HUDEP-2 (cell line): ENCODE data around the gene RABGAP1.

ENCODE experiments used
- DNase-seq, 76 experiments: peaks; one replicate each; lab custom pipeline; 2025; ENCODE audit not compliant: unreplicated experiment in 76 of 76; lab: John Stamatoyannopoulos, UW

Gene RABGAP1

DNA sequence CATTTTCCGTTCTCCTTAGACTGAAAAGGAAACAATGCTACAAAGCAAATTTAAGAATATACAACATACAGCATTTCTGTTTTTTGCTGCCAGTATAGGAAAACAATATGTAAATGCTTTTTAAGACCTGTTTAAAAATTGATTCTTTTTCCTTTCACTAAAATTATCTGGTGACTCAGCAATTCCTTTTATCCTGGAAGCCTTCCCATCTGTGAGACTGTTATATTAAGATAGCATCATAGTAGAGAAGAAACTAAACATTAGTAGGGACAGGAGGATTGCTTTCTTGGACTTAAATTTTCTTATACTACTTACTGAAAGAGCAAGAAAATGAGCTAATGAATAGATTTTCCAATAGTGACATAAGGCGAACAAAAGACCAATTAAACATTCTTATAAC lies 62.6 kb downstream of the RABGAP1 start:
- peak in 12 of 76 experiments; percentile 9 to 49 (median 20) for DNase-seq

DNA sequence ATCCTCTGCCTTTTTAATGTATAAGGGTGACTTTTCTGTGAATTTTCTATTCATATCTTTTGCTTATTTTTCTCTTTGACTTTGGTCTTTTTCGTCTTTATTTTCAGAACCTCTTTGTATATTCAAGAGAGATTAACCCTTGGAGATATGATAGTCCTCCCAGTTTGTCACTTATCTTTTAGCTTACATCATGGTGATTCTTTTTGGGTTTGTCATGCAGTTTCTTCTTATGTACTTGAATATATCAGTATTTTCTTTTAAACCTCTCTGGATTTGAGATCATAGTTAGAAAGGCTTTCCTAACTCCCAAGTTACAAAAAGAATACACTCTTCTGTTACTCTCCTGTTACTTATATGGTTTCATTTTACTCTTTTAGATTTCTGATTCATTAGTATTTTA lies 65.1 kb downstream of the RABGAP1 start:
- no peak for DNase-seq

DNA sequence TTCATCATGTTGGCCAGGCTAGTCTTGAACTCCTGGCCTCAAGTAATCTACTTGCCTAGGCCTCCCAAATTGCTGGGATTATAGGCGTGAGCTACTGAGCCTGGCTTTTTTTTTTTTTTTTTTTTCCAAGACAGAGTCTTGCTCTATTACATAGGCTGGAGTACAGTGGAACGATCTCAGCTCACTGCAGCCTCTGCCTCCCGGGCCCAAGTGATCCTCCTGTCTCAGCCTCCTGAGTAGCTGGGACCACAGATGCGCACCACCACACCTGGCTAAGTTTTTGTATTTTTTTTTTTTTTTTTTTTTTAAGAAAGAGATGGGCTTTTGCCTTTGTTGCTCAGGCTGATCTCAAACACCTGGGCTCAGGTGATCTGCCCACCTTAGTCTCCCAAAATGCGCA lies 66.4 kb downstream of the RABGAP1 start:
- no peak for DNase-seq

DNA sequence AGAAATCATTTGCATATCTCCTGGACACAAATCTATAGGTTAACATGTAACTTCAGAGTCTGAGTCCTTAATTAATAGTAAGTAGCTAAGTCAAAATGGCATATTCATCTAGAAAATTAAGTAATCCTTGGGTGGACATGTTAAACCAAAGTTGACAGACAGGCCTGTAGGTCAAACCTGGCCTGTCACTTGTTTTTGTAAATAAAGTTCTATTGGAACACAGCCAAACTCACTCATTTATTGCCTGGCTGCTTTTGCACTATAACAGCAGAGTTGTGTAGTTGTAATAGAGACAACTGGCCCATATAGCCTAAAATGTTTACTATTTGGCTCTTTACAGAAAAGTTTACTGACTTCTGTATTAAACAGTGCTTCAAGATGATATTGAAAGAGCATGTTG lies 68.1 kb downstream of the RABGAP1 start:
- DNase-seq = peak in 1 of 76 experiments; percentile 10

DNA sequence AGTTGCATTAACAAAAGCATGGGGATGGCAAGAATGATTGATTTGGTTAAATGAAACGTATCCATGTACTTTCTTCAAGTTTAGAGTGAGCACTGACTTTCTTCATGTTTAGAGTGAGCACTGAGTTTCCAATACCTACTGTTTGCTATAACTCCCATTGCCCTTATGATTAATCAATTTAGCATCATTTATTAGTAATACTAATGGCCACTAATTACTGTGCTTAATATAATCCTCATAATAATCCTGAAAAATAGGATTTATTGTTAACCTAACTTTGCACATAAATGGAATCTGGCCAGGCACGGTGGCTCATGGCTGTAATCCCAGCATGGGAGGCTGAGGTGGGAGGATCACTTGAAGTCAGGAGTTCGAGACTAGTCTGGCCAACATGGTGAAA lies 70.6 kb downstream of the RABGAP1 start:
- no peak for DNase-seq

DNA sequence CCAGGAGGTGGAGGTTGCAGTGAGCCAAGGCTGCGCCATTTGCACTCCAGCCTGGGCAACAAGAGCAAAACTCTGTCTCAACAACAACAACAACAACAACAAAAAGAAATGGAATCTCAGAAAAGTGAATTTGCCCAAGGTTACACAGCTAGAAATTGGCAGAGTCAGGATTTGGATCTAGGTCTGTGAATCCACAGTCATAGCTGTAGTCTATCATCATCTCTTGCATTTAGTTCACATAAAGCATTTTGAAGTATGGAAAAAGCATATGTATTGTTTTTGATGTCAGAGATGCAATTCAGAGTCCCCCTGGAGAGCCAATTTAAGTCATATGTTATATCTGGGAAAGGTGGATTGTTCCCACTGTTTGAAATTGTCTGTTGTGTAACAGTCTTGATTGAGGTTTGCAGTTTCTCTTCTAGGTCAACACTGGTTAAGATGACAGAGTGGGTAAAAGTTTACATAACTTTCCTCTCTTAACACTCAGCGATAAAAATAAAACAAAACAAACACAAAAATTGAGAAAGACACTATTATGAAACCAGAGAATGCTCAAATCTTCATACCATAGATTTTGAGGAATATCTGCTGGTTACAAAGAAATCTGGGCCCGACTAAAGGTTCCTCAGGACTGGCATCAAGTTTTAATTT lies 71.2 kb downstream of the RABGAP1 start:
- no peak for DNase-seq

DNA sequence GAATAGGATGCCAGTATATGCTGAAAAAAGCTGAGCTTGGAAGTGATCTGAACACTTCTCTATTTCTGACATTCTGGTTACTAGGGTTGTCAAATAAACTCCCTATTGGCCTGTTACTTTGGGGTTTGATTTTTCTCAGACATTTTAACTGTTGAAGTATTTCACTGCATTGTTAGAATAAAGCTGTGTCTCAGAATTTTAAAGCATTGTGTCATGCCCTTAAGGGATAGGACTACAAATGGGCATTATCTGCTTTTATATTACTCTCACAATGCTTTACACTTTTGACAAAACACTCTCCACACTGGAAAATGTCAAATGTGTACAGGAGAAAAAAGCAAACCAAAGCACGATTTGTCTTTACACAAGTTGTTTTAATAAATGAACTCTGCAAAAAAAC lies 75.8 kb downstream of the RABGAP1 start:
- DNase-seq = no peak

DNA sequence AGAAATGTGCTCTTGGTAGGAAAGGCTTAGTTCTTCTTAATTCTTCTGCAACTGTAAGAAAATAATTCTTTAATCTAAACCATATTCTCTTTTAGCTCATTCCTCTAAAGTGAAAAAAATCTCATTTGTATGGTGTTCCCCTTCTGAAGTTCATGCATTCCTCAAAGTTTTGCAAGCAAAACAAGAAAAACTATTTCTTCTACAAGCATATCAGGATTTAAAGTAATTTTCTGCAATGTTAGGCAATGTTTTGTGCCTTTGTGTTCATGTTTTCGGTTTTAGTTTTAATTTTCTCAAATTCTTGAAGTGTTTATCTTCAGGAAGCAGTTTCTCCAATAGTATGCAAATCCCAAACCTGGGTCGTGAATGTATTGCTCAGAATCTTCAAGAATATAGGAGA lies 80.0 kb downstream of the RABGAP1 start:
- no peak for DNase-seq

DNA sequence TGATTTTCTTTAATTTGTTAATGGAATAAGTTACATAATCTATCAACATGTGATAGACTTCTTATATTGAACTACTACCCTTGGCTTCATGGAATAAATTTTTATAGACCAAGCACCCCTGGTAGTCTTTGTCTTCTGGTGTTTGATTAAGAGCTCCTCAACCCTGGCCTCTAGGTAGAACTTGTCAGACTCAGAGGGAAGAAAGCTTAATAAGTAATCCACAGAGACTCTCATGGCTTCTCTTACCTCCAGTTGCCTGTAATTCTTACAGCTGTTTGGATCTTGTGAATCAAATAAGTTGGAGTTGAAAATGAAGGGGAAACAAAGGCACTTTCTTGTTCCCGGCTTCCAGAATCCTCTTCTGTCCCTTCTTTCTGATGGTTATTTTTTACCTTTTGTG lies 85.6 kb downstream of the RABGAP1 start:
- DNase-seq = no peak

DNA sequence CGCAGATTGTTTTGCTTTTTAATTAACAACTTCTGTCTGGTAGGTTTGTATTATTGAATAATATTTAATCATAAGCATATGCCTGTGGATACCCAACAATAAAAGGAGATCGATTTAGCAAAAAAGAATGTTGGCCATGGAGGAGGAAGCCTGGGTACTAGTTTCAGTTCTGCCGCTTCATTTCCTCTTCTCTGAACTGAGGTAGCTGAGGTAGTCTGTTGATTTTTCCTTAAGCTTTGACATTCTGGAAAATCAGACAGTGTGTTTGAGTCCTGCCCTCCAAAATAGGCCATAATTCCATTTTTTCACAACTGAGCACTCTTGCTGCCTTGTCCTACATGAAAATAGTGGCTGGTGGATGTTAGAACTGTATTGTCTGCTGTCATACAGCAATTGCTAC lies 86.7 kb downstream of the RABGAP1 start:
- DNase-seq = no peak

DNA sequence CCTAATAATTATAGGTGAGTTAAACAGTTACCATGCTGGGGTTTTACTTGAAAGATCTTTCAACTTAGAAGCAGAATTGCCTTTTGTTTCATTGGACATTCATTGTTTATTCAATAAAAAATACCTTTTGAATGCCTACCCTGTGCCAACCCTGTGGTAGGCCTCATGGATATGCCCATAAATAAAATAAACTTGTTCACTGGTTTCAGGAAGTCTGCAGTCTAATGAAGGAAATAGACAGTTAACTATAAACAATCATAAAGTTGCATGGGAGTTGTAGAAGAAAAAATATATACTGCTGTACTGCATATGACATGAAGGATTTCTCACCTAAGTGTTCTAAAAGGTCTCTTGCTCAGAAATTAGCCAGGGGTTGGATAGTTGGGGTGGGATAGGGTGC lies 87.3 kb downstream of the RABGAP1 start:
- no peak for DNase-seq

DNA sequence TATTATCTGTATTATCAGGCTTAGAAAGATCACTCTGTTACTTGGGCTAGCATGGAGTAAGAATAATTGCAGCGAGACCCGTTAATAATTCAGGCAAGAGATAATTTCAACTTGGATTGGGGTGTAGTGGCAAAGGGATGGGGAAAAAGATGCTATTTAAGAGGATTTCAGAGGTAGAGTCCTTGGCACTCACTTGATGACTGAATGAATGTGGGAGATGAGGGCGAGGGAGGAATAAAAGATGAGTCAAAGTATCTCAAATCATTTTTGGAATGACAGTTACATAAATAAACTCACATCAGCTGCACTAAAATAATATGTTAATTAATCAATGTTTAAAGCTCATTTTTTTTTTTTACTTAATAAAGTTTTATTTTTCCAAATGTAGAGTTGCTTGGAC lies 88.2 kb downstream of the RABGAP1 start:
- no peak for DNase-seq

DNA sequence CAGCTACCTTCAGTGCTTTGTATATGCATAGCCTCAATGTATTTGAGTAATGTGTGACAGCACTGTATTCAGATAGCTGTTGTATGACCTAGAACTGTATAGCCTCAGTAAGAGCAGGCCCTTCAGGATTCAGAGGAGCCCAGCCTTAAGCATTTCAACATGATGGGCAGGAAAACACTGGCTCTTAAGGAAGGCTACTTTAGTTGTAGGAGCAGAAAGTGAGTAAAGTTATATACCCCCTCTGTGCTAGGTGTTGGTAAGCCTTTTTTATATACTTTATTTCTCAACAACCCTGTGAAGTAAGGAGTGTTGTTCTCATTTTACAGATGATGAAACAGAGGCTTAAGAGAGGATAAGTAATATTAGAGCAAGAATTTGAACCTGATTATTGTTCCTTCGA lies 91.1 kb downstream of the RABGAP1 start:
- no peak for DNase-seq

DNA sequence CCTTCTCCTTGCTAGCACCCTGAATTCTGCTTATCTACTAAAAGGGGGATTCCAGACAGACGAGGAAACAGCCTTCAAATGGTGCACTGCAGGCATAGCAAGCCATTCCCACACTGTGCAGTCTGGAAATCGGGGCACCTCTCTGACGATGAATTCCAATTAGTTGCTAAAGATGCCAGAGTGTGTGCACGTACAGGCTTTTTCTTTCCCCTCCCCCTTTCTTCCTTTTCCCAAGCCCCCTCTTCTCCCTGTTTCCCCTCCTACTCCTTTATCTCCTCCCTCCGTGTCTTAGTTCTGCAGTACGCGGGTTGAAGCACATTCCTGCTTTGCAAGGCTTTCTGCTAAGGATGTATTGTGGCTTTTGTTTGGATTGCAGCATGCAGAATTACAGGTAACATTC lies 92.5 kb downstream of the RABGAP1 start, which contains the start of gene GPR21:
GPR21 (plus strand) TSS at position 316 of the 400 bp plus-strand sequence. CDS start 900 bp downstream, outside the sequence.
- peak in 1 of 76 experiments; percentile 0 for DNase-seq

DNA sequence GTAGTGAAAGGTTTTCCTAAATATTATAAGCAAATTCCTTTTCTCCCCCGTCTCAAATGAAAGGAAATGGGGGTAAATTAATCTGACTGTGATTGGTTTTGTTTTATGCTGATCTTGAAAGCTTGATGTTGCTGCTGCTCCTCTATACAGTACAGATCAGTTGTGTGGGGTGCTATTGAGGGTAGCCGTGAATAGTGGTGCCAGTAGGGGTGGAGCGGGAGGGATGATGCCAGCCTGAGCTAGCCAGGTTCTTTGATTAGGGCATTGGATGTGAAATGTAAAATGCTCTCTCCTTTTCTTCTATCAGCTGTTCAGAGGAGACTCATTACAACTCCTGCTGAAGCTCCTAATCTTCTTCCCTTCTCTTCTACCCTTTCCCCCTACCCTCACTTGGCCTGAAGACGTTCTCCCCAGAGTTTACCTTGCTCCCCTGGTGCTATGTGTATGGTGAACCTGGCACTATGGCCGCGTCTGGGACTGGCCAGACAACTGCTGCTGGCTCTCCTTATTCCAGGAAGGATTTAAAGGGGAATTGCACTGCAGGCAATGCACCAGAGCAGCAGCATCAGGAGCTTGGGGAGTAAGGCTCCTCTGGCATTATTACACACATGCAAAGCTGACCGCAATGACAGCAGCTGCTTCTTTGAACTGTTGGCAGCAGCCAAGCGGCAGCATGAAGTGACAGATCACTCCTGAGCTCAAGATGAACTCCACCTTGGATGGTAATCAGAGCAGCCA lies 93.2 kb downstream of the RABGAP1 start:
- no peak for DNase-seq

DNA sequence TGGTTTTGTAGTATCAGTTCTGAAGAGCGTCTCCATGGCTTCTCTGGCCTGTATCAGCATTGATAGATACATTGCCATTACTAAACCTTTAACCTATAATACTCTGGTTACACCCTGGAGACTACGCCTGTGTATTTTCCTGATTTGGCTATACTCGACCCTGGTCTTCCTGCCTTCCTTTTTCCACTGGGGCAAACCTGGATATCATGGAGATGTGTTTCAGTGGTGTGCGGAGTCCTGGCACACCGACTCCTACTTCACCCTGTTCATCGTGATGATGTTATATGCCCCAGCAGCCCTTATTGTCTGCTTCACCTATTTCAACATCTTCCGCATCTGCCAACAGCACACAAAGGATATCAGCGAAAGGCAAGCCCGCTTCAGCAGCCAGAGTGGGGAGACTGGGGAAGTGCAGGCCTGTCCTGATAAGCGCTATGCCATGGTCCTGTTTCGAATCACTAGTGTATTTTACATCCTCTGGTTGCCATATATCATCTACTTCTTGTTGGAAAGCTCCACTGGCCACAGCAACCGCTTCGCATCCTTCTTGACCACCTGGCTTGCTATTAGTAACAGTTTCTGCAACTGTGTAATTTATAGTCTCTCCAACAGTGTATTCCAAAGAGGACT lies 94.2 kb downstream of the RABGAP1 start:
- peak in 1 of 76 experiments; percentile 1 for DNase-seq

DNA sequence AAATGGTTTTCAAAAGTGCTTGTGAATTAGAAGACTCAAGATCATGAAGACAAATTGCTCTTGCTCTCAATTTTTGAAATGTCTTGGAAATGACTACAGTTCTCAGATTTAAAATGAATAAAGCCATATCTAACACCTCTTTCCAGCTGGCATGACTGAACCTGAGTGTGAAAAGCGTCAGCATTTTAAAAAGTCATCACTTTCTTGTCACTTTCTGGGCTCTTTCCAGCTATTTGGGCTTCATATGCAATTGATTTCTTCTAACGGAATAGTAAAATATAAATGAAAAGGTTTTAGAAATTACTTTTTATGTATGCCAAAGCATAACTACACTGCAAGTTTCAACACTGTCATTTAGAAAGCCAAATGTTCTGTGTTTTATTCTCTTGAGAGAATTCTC lies 95.0 kb downstream of the RABGAP1 start:
- DNase-seq = no peak

DNA sequence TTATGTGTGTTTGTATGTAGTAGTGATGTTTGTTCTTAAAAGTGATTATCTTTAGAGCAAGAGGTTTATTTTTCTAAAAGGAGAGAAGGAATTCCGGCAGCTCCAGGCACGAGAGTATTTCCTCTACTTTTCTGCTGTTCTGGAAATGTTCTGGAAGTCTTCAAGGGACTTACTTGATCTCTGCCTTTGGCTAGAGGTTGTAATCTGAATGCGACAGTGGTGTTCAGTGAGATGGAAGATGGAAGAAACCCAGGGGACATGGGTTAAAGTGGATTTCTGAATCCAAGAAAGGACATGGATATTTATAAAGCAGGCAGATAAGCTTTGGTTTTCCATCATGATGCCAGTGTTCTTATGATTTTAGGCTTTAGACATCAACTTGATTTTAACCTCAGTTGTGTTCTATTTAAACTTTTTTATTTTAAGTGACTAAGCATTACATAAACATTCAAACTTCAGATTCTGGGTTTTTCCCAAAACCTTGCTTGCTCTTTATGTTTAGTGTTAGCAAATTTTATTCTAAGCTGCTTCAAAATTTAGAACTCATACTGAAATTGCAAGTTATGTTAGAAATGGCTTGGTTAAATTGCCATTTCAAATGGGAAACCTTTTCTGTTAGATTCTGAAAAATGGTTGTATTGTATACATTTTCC lies 96.2 kb downstream of the RABGAP1 start:
- no peak for DNase-seq

DNA sequence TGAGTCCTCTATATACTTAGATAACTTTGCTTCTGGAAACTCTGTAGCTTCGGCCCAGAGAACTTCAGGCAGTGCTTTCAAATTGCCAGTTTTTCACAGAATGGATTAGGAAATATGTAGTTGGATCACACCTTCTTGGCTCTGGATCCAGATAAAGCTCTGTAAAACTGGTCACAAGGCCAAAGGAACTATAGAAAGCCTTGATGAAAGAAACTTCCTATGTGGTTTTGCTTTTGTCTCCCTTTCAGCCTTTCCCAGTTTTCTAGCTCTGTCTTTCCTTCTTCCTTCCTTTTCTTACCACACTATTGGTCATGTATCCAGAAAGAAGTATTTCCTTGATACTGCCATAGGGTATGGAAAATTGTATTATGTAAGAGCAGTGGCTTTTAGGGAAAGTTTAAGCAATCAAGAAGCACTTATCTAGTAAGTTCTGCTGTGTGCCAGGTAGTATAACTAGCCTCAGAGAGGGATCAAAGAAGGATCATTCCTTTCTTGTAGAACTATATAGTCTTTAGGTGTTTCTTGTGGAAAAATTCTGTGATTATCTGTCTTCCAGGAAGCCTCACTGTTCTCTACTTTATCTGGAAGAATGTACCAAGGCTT lies 98.9 kb downstream of the RABGAP1 start:
- DNase-seq = no peak

DNA sequence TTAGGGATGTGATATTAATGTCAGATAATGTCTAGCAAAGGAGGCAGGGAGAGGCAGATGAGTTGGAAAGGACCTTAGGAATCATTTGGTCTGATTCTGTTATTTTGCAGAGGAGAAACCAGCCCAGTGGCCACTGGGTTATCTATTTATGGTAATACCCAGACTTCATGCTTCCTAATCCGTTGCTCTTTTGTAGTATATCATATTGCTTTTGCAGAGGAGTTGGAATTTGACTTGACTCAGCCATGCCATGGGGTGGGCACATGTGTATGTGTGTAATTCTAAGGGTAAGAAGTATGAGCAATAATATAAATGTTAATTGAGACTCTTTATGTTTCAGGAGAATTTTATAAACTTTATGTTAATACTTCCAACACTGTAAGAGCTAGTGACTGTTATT lies 100.0 kb downstream of the RABGAP1 start:
- no peak for DNase-seq

DNA sequence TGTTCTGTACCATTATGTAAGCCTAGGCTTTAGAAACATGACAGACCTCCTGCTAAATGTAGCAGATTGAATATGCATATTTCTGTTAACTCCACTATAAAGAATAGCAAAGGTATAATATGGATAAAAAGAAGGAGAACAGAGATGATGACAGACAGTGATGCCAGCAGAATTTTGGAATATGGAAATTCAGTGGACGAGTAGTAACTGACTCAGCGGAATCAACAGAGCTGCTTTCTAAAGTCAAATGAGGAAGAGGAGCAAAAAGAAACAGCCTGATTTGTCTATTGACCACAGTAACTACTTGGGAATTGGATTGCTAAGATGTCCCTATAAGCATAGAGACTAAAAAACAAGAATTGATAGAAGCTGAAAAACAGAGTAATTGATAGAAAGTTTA lies 100.7 kb downstream of the RABGAP1 start:
- no peak for DNase-seq
